GM19238 (cell line): ENCODE data around the gene CNTNAP5.

Experiments
- DNase-seq: peaks from one replicate; pipeline ENCODE4 v3.0.0; 2011; ENCODE audit warnings: low spot score; ENCODE audit not compliant: insufficient read length

Gene CNTNAP5

GRCh38 chr2:124151691-124152090 is 126.6 kb downstream of the CNTNAP5 start:
- DNase-seq: no peak

GRCh38 chr2:124153713-124154112 is 128.6 kb downstream of the CNTNAP5 start:
- DNase-seq: no peak

DNA sequence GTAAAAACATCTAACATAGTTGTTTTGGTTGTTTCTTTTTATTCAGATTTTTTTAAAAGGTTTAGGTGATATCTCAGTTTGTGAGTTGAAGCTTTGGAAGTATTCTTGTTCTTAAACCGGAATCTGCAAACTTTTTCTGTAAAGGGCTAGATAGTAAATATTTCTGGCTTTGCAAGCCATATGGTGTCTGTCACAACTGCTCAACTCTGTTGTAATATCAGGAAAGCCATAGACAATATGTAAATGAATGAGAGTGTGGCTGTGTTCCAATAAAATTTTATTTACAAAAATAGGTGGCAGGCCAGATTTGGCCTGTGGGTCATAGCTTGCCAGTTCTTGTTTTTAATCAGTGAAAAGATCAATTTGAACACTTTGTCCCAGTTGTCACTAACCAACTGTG is 134.1 kb downstream of the CNTNAP5 start:
- no peak for DNase-seq

DNA sequence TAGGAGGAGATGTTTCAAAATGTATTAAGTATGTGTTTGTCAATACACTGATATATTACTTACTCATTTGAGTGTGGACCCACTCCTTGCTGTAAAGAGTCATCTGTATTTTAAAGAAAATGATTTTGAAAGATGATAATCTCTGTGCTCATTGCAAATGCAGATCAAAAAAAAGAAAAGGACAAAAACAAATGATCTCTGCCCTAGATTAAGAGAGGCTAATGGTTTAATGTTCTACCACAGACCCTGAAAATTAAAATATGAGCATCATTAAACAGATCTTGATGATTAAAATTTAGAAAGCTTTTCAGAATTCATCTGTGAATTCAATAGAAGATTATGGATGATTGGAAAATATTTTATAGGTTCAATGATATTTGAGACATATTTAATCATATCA is 136.5 kb downstream of the CNTNAP5 start:
- no peak for DNase-seq

GRCh38 chr2:124162256-124162655 is 137.2 kb downstream of the CNTNAP5 start:
- DNase-seq: no peak

GRCh38 chr2:124163840-124164239 is 138.8 kb downstream of the CNTNAP5 start:
- no peak for DNase-seq

GRCh38 chr2:124165698-124166097 is 140.6 kb downstream of the CNTNAP5 start:
- no peak for DNase-seq

- DNase-seq: no peak
Observed at GRCh38 chr2:124171472-124172063, 146.5 kb downstream of the CNTNAP5 start.

DNA sequence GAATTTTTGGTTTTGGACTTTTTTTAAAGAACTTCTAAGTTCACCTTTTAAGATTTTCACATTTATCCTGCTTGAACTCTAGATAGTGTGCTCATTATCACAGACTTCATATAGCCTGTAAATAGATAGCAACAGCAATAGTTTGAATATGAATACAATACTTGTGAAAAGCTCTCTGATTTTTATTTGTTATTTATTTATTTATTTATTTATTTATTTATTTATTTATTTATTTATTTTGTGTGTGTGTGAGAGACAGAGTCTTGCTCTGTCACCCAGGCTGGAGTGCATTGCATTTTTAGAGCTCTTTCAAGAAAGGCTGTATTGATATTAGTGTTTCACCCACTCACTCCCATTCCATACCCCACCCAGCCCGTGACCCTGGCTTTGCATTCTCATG is 153.6 kb downstream of the CNTNAP5 start:
- DNase-seq: no peak

DNA sequence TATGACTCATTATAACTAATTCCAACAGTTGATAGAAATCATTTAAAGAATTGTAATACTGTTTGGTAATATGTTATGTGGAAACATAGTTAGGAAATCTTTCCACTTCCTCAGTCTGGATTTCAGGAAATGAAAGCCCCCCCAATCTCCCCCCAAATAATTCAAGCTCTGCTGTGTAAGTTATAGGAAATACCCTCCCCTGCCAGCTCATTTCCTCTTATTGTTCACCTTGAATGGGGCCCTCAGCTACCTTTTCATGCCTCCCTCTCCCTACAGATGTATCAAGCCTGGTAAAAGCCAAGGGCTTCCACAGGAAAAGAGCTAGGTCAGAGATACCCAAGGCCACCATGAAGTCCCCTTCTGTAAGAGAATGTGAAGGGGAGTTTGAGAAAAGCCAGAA is 155.5 kb downstream of the CNTNAP5 start:
- DNase-seq: no peak

GRCh38 chr2:124186801-124187200 is 161.7 kb downstream of the CNTNAP5 start:
- DNase-seq: no peak

DNA sequence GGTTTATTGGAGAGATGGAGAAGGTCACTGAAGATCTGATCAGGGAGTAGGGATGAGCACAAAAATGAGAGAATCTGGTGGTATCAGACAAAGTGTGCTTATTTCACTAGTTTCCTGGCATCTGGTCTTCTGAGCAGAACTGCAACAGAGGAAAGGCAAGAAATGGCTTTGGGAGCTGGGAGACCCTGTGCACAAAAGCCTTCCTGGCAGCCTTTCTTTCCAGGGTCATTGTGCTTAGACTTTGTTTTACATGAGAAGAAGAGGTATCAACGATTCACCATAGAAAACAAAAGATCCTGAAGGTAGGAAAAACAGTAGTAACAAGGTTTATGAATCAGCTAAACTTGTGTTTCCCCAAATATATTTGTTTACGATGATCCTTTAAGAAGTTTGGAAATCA is 162.9 kb downstream of the CNTNAP5 start:
- DNase-seq: no peak

GRCh38 chr2:124193706-124194105 is 168.6 kb downstream of the CNTNAP5 start:
- DNase-seq: no peak

DNA sequence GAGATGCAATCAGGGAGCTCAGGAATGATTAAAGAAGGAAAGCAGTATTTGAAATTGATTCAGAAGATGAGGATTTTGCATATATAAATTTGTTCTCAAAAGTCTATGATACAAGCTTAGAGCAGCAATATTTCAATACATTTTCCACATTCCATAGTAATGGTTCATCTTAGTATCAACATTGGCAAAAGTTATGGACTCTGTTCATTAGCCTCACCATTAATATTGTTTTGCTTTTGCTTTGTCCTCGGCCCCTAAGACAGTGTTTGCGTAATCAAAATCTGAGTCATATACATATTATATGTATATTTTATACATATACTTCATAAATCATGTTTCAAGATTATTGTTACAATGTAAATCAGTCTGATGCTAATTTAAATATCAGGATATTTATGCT is 176.6 kb downstream of the CNTNAP5 start:
- DNase-seq: no peak

DNA sequence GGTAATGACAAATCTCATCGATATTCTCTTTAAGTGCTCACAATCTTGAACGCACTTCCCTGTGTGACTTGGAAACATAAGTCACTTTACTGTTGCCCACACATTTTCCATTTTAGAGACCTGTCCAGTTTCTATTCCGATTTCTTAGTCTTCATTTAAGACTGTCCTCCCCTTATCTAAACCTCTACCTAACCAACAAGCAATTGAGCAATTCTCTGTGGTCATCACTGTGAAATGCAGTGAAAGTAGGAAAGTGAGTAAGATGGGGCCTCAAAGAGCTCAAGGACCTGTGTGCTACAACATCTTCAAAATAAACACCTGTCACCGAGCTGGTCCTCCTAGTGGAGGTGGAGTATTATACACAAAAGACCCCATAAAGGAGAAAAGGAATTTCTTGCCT is 184.4 kb downstream of the CNTNAP5 start:
- DNase-seq: no peak

- no peak for DNase-seq
Observed at GRCh38 chr2:124211461-124211860, 186.4 kb downstream of the CNTNAP5 start.

DNA sequence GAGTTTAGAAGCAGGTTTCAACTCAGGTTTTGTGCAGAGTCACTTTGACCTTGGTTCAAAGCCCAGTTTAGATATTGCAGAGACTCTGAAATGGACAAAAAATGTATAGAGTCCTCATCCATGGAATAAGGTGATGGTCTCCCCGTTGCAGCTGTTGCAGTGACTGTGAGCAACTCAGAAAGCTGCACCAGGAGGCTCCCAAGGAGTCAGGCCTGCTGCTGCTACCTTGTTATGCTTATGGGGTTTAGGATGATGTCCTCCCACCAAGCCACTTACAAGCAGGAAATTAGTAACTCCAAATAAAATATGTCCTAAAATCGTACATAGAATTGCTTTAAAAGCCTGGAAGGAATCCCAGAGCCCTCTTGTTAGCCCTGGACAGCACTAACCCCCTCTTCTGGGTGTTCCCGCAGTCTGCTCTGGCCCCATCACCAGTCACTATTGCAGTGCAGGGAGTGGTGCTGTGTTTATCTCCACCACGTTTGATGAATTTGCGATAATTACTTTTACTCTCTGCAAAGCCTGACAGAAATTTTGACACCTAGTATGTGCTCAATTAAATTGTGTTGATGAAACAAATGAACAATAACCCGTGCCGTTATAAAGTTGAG is 189.0 kb downstream of the CNTNAP5 start:
- no peak for DNase-seq

DNA sequence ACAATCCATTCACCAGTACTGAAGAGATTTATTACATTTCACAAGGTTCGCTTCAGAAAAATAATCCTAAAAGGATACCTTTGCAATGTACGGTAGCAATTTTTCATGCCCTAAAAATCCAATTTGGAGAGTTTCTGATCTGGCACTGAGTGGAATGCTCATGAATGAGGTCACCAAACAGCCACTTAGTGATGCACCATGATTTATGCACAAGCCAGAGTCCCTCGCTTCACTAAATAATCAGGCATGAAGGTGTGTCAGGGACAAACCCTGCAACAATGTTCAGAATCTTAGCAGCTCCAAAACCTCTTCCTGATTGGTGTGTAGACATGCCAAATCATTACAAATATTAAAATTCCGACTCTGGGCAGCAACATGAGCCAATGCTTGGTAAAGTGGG is 221.1 kb downstream of the CNTNAP5 start:
- no peak for DNase-seq

- no peak for DNase-seq
Observed at GRCh38 chr2:124248386-124248785, 223.3 kb downstream of the CNTNAP5 start.

- DNase-seq: no peak
Observed at GRCh38 chr2:124250433-124250832, 225.3 kb downstream of the CNTNAP5 start.

DNA sequence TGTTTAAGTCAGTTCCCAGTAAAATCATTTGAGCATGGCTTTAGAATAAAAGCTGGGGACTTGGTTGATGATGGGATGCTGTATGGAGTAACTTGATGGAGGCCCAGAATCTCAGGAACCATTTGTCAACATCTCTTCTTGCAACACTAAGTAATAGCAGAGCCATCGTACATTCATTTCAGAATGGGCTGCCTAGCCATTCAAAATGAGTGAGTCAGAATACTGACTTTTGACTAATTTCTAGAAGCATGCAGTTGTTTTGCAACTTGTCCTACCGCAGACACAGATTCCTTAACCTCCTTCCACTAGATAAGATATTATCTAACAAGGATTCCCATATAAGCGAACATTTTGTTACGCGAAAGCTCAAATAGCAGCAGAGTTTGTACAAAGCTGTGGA is 229.5 kb downstream of the CNTNAP5 start:
- no peak for DNase-seq

DNA sequence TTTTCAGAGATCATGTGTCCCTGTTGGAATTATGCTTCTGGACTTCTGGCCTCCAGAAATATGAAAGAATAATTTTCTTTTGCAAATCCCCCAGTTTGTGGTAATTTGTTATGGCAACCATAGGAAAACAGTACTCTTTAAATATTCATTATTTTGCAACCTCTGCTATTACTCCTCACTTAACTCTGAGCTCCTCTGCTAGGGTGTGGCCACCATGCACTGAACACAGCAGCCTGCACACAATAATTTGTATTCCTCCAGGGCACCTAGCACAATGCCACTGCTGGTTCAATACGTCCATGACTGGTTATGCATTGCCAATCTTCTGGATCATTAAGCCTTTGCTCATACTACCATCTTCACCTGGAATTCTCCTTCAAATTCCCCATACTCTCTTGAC is 232.0 kb downstream of the CNTNAP5 start:
- no peak for DNase-seq

GRCh38 chr2:124258140-124258880 is 233.2 kb downstream of the CNTNAP5 start:
- DNase-seq: no peak
